HUES48 (cell line): ENCODE results near the gene FREY1.

ENCODE experiments used
- H3K27ac ChIP-seq: one replicate; pipeline ENCODE4 v1.7.0; 2013; ENCODE audit warnings: low read depth, low read length, inconsistent platforms
- H3K27me3 ChIP-seq: 2 replicates; pipeline ENCODE4 v1.6.1; 2013; ENCODE audit warnings: mild to moderate bottlenecking, low read length; ENCODE audit not compliant: control insufficient read depth, insufficient read depth
- H3K36me3 ChIP-seq: 2 replicates; pipeline ENCODE4 v1.6.1; 2013; ENCODE audit warnings: low read length; ENCODE audit not compliant: control insufficient read depth, insufficient read depth
- H3K4me1 ChIP-seq: 2 replicates; pipeline ENCODE4 v1.6.1; 2013; ENCODE audit warnings: mild to moderate bottlenecking, low read length; ENCODE audit not compliant: control insufficient read depth, insufficient read depth
- H3K4me3 ChIP-seq: 2 replicates; pipeline ENCODE4 v1.5.1; 2013; ENCODE audit warnings: mild to moderate bottlenecking, low read depth, low read length
- H3K9ac ChIP-seq: 2 replicates; pipeline ENCODE4 v1.6.1; 2013; ENCODE audit warnings: mild to moderate bottlenecking, low read depth, low read length, moderate library complexity
- H3K9me3 ChIP-seq: 2 replicates; pipeline ENCODE4 v1.6.1; 2013; ENCODE audit warnings: low read length; ENCODE audit not compliant: control insufficient read depth, insufficient read depth

The FREY1 gene

DNA sequence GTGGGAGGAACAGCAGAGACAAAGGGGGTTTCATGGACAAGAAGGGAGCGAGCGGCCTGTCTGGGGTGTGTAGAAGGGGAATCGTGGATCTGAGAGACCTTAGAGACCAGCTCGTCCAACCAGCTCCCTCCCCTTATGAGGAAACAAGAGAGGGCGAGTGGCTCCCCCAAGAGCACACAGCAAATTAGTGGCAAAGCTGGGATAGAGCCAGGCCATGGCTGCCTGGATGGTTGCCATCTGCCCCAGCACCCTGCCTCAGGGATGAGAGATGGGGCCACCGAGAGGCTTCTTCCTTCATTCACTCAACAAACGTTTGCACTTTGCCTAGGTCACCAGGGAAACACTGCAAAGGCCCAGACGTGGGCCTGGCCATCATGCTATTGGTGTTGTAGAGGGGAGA, 17.5 kb downstream of the FREY1 start:
- no peak overlapping the region for H3K27ac ChIP-seq
- H3K4me3 ChIP-seq = no peak overlapping the region
- H3K27me3 ChIP-seq = peaks cover 3% of the 10 kb centered on the region; the same call in 1 of the 2 replicates
- H3K9me3 ChIP-seq = no peaks in the 10 kb centered on the region
- no peaks in the 10 kb centered on the region for H3K36me3 ChIP-seq
- peaks cover 18% of the 10 kb centered on the region for H3K4me1 ChIP-seq
- no peak overlapping the region for H3K9ac ChIP-seq

DNA sequence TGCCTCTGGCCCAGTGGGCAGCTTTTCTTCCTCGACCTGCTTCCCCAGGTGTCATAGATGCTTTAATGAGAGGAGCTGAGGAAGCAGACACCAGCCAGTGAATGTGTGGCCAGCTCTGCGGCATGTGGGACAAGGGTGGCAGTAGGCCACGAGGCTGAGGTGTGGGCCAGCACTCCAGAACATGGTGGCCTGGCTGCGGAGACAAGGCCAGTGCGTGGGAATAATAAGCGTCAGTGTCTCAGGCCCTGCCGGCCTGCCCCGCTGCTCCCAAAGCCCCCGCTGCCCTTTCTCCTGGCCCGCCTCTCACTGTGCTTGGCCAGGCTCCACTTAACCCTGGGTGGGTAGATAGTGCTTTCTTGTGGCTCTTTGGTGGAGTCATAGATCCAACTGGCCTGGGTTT, 19.5 kb downstream of the FREY1 start:
- peaks cover 4% of the 10 kb centered on the region; the same call in 1 of the 2 replicates for H3K27me3 ChIP-seq

DNA sequence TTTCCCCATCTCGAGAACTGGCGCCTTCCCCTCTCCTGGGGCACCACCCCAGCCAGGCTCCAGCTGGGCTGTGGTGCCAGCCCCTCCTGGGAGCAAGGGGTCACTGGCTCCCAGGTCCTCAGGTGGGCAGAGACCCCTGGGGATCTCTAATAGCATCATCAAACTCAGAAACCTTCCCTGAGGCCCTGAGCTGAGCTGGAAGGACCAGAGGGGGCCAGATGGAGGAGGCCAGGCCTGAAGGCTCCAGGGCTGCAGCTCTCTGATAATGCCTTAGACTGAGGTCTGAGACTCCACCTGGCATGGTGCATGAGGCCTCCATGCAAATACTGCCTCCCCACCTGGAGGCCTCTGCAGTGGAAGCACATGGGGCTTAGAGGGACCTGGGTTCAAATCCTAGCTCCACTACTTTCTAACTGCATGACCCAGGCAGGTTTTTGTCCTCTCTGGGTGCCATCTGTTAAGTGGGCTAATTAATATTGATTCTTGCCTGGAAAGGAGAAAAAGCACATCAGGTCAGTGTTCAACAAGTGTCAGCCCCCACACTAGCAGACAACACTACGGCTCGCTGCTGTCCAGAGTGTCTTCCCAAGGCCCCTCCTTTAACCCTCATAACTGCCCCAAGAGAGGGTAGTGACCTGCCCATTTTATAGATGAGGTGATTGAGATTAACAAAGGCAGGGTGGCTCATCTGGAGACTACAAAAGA, 20.1 kb downstream of the FREY1 start:
- peaks cover 7% of the 10 kb centered on the region for H3K4me1 ChIP-seq
- no peaks in the 10 kb centered on the region for H3K9me3 ChIP-seq
- no peak overlapping the region for H3K27ac ChIP-seq
- no peaks in the 10 kb centered on the region for H3K36me3 ChIP-seq
- no peak overlapping the region for H3K9ac ChIP-seq
- peaks cover 4% of the 10 kb centered on the region; the same call in 1 of the 2 replicates for H3K27me3 ChIP-seq
- H3K4me3 ChIP-seq = peak overlapping the region; percentile 78; the same call in 1 of the 2 replicates

More for the DNA sequence above, 19.5 kb downstream of the FREY1 start:
- Histone ChIP-seq H3K9ac (no peak overlapping the region), H3K36me3 (no peaks in the 10 kb centered on the region), H3K27ac (no peak overlapping the region), H3K4me3 (no peak overlapping the region), H3K4me1 (peaks cover 7% of the 10 kb centered on the region), H3K9me3 (no peaks in the 10 kb centered on the region)

DNA sequence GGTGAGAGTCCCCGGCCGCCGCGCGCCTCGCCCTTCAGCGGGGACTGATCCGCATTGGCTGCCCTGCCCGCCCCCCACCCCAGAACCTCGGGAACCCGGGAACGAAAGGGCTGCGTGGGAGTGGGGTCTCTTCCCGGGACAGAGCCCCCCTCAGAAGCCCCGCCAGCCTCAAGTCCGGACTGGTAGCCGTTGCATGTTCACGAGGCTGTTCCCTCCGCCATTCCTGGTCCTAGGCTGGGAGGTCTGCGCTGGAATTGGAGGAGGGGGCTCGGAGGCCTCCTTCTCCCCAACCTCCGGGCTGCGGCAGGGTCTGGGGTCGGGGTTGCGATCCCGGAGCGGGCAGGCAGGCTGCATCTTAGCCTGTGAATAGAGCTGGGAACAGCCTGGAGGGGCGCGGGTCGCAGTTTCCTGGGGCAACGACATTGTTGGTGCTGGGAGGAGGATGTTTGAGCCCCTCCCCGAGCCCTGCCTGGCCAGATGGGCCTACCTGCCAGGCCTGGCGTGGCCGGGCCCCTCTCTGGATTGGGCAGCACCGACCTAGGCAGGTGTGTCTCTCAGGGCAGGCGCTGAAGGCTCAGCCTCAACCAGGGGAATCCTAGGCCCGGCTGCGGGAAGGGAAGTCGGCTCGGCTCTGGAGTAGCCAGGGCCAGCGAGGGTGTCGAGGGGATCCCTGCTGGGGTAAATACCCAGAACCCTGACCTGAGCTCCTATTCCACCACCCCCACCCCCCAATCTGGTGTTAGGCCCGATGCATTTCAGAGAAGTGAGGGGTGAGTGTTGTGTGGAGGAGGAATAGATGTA, 20.9 kb downstream of the FREY1 start:
- Histone ChIP-seq H3K9ac (no peak overlapping the region), H3K4me1 (peaks cover 7% of the 10 kb centered on the region), H3K36me3 (0 out of 2 replicates have a peak, but pooled peaks cover 7% of the 10 kb centered on the region), H3K27me3 (peaks cover 4% of the 10 kb centered on the region; the same call in 1 of the 2 replicates), H3K27ac (no peak overlapping the region), H3K4me3 (peak overlapping the region; percentile 78), H3K9me3 (no peaks in the 10 kb centered on the region)

DNA sequence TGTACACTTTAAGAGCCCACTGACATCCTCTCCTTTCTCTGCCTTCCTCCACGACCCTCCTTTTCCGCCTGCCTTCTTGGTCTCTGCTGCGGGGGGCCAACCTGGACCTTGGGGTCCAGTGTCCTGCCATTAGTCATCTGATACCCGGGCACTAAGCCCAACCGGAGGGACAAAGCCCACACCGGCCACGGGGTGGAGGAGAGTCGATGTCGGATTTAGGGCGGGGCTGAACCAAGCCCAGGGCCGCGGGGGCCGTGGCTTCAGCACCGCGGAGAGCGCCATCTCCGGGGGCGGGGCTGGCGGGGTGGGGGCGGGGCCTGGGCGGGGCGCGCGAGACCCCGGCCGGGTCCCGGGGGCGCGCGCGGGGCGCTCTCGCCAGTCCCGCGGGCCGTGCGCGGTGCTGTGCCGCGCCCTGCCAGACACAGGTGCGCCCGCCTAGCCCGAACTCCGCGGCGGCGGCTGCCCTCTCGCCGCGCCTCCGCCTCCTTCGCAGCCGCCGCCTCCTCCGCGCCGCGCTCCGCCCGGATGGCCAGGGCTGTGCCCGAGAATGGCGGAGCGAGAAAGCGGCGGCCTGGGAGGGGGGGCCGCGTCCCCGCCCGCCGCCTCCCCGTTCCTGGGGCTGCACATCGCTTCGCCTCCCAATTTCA, 21.7 kb downstream of the FREY1 start, which contains the start of gene MAPK8IP1:
Gene MAPK8IP1 (plus strand): TSS at position 378 of the 647 bp plus-strand sequence. CDS start 170 bp downstream, at position 548.
- Histone ChIP-seq H3K4me1 (peaks cover 7% of the 10 kb centered on the region), H3K36me3 (peaks cover 12% of the 10 kb centered on the region; the same call in 1 of the 2 replicates), H3K9me3 (no peaks in the 10 kb centered on the region), H3K27ac (no peak within 1 kb of the TSS), H3K4me3 (peak within 1 kb of the TSS; percentile 78), H3K27me3 (peaks cover 4% of the 10 kb centered on the region; the same call in 1 of the 2 replicates), H3K9ac (no peak within 1 kb of the TSS; the same call in 1 of the 2 replicates)

DNA sequence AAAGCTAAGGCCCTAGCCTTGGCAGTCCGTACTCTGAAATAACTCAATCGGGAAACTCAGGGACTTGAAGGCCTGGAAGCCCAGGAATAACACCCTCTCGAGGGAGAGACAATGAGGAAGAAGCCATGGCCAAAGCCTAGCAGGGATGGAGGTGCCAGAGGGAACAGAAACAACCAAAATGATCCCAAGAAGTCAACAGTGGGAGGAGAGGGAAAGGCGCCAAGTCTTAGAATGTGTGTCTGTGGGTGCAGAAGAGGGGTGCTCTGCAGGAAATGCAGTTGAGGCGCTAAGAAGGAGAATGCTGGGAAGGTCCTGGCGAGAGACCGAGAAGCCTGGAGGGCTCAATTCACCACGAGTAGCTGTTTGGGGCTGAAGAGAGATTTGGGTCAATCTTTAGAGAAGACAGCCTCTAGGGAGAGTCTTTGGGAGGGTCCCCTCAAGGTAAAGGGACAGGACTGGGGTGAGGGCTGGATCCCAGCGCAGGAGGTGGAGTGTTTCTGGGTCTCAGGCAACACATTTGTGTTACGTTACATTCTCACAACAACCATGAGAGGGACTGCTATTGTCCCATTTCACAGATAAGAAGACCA, 22.4 kb downstream of the FREY1 start:
- peaks cover 12% of the 10 kb centered on the region; the same call in 1 of the 2 replicates for H3K36me3 ChIP-seq
- no peak overlapping the region for H3K9ac ChIP-seq
- H3K9me3 ChIP-seq = no peaks in the 10 kb centered on the region
- peak overlapping the region; percentile 50 for H3K4me3 ChIP-seq
- no peak overlapping the region for H3K27ac ChIP-seq
- H3K27me3 ChIP-seq = peaks cover 4% of the 10 kb centered on the region; the same call in 1 of the 2 replicates
- peaks cover 7% of the 10 kb centered on the region for H3K4me1 ChIP-seq

DNA sequence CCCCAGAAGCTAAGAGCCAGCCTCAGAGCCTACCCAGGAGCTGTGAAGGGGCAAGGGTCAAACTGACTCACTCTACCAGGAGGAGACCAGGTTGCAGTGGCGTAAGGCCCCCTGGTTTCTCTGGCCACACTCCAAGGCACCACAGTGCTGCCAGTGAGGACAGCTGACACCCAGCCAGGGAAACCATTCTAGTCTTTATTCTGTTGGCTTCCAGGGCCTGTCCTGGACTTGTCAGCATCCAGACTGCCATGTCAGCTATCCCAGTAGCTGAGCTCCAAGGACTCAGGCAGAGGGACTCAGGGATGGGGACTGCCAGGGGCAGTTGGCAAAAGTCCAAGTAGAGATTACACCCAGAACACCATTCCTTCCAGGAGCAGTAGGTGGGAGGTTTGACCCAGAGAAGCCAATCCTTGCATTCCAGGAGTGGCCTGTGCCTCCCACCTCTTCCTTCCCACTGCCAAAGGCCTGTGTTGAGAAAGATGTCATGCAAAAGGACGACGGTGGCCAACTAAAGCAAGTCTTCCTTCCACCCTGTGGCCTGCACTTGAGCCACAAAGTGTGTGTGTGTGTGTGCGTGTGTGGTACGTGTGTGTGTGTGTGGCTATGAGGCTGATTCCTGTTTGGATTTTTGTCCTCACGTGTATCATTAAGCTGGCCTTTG, 25.2 kb downstream of the FREY1 start:
- Histone ChIP-seq H3K9me3 (no peaks in the 10 kb centered on the region), H3K27ac (no peak overlapping the region), H3K9ac (no peak overlapping the region), H3K4me3 (no peak overlapping the region), H3K36me3 (peaks cover 12% of the 10 kb centered on the region; the same call in 1 of the 2 replicates), H3K4me1 (peaks cover 8% of the 10 kb centered on the region), H3K27me3 (peaks cover 4% of the 10 kb centered on the region; the same call in 1 of the 2 replicates)

DNA sequence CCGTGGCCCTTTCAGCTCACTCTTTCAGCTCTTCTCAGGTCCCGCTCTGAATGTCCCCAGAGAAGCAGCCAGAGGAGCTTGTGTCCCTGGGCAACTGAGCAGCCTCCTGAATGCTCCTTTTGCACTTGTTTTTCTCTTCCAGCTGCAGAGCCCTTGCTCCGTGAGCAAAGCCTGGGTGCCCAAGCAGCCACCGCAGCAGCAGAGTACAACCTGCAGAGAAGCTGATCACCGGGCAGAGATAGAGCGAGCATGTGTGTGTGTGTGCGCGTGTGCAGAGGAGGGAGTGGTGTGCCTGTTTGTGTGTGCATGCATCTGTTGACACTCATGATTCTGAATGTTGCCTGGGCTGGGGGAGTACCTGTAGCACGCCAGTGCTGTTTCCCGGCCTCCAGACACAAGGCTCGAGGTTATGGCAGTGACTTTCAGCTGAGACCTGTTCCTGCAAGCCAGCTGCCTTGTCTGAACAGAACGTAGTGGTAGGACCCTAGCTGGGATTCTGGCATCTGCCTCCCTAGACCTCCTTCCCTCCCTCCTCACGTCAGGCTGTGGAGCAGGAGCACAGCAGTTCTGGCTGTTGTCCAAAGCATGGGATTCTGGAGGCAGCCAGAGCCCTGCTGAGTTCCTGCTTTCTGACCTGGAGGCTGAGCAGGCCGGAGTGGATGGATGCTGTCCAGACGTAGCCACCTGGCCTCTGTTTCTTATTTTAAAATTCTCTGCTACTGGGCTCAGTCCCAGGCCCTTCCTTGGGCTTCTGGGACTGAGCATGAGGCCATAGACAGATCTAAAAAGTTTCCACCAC, 26.1 kb downstream of the FREY1 start:
- H3K36me3 ChIP-seq = peaks cover 14% of the 10 kb centered on the region; the same call in 1 of the 2 replicates
- H3K9ac ChIP-seq = no peak overlapping the region
- no peaks in the 10 kb centered on the region for H3K9me3 ChIP-seq
- no peak overlapping the region for H3K27ac ChIP-seq
- H3K4me3 ChIP-seq = no peak overlapping the region
- peaks cover 13% of the 10 kb centered on the region for H3K4me1 ChIP-seq
- H3K27me3 ChIP-seq = peaks cover 4% of the 10 kb centered on the region; the same call in 1 of the 2 replicates

DNA sequence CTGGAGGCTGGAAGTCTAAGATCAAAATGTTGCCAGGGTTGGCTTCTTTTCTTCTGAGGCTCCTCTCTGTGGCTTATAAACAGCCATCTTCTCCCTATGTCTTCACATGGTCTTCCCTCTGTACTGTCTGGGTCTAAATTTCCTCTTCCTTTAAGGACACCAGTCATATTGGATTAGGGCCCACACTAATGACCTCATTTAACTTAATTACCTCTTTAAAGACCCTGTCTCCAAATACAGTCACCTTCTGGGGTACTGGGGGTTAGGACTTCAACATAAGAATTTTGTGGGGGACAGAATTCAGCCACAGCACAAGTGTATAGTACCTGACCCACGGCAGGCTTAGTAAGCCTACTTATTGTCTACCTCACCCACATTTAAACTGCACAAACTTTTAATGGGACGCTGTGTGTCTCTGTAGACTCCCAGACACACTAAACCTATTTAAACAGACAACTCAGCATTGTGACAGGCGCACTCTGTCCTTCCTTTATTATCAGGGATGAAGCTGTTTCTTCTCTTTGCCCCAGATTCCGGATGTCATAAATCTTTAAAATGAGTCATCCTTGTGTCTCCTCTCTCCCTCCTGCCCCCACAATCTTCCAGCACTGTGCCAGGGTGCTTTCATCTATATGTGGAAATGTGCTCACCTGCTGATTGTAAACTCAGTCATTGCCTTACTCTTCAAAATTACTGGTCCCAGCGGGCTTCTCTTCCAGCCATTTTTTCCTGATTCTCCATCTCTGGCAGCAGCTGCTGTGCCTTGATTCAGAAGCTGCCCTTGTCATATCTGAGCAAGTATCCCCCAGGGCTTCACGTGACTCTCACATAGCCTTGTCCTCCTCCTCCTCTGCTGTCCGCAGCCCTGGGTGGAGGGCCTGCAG, 27.0 kb downstream of the FREY1 start:
- peaks cover 19% of the 10 kb centered on the region for H3K4me1 ChIP-seq
- no peak overlapping the region for H3K27ac ChIP-seq
- H3K4me3 ChIP-seq = no peak overlapping the region
- no peak overlapping the region for H3K9ac ChIP-seq
- H3K9me3 ChIP-seq = no peaks in the 10 kb centered on the region
- H3K27me3 ChIP-seq = peaks cover 4% of the 10 kb centered on the region; the same call in 1 of the 2 replicates
- peaks cover 16% of the 10 kb centered on the region; the same call in 1 of the 2 replicates for H3K36me3 ChIP-seq
